Stimulated activated CD8-positive, alpha-beta memory T cell treated with anti-CD3 and anti-CD28 coated beads, Interleukin-15, amount 100 ng/mL, for 4 hours (primary cell): Measurements from ENCODE around the gene CEP112.
"Not testable (repeated sequence)": the region's sequence is repeated elsewhere in the genome, so short reads cannot be mapped to it uniquely, and the experiment has no call there.

Source experiments
- DNase-seq, 2 donors: peaks; one replicate each; pipeline ENCODE4 v3.0.0-alpha.2; 2020; ENCODE audit warnings: low read depth in 2 of 2

Gene CEP112

GRCh38 chr17:65886315-65887245 lies 305.4 kb downstream of the CEP112 start:
- no peak for DNase-seq

GRCh38 chr17:65885541-65886312 lies 306.2 kb downstream of the CEP112 start:
- no peak for DNase-seq

GRCh38 chr17:65876985-65877384 lies 314.9 kb downstream of the CEP112 start:
- DNase-seq, result no peak

- DNase-seq, result no peak
These were observed 323.1 kb downstream of the CEP112 start for GRCh38 chr17:65868881-65869280.

- DNase-seq, result no peak
These were observed 324.9 kb downstream of the CEP112 start for GRCh38 chr17:65867014-65867413.

- no peak for DNase-seq
These were observed 326.1 kb downstream of the CEP112 start for GRCh38 chr17:65865715-65866425.

- DNase-seq, result no peak
These were observed 327.5 kb downstream of the CEP112 start for GRCh38 chr17:65864394-65864793.

- no peak for DNase-seq
These were observed 334.2 kb downstream of the CEP112 start for GRCh38 chr17:65857718-65858117.

- no peak for DNase-seq
These were observed 335.1 kb downstream of the CEP112 start for GRCh38 chr17:65856865-65857264.

- DNase-seq, result no peak
These were observed 336.3 kb downstream of the CEP112 start for GRCh38 chr17:65855675-65856074.

GRCh38 chr17:65855245-65855644 lies 336.7 kb downstream of the CEP112 start:
- DNase-seq, result no peak

- DNase-seq, result no peak
These were observed 338.1 kb downstream of the CEP112 start for GRCh38 chr17:65853816-65854215.

- no peak for DNase-seq
These were observed 339.0 kb downstream of the CEP112 start for GRCh38 chr17:65852911-65853310.

GRCh38 chr17:65851965-65852736 lies 339.8 kb downstream of the CEP112 start:
- DNase-seq, result no peak

GRCh38 chr17:65850486-65850885 lies 341.4 kb downstream of the CEP112 start:
- no peak for DNase-seq

GRCh38 chr17:65848751-65849150 lies 343.2 kb downstream of the CEP112 start:
- DNase-seq, result no peak

GRCh38 chr17:65841089-65841488 lies 350.8 kb downstream of the CEP112 start:
- no peak for DNase-seq

GRCh38 chr17:65837232-65837631 lies 354.7 kb downstream of the CEP112 start:
- DNase-seq, result not testable (repeated sequence)

GRCh38 chr17:65833214-65833613 lies 358.7 kb downstream of the CEP112 start:
- DNase-seq, result no peak

- no peak for DNase-seq
These were observed 361.6 kb downstream of the CEP112 start for GRCh38 chr17:65830356-65830755.

GRCh38 chr17:65826577-65826976 lies 365.4 kb downstream of the CEP112 start:
- not testable (repeated sequence) for DNase-seq
